ENCODE measurements around the gene SLC16A8.

- TF ChIP-seq CTCF (IDR thresholded peaks at IDR 0.05) (no peak), POLR2A (IDR thresholded peaks at IDR 0.05) (no peak), EP300 (IDR thresholded peaks at IDR 0.05) (no peak), POLR2AphosphoS5 (IDR thresholded peaks at IDR 0.05) (no peak)
These were observed 2.4 kb downstream of the SLC16A8 start for GRCh38 chr22:38081636-38081940.

Data from gastroesophageal sphincter (tissue), 3 donors.